GM18907 (cell line): ENCODE results near the gene TCF7L2.

Experiments
- ATAC-seq: cut with Tn5 transposase; IDR thresholded peaks from one replicate; pipeline ENCODE4 v1.9.1; 2021; ENCODE audit warnings: mild to moderate bottlenecking, moderate library complexity; ENCODE audit not compliant: unreplicated experiment

Gene TCF7L2

DNA sequence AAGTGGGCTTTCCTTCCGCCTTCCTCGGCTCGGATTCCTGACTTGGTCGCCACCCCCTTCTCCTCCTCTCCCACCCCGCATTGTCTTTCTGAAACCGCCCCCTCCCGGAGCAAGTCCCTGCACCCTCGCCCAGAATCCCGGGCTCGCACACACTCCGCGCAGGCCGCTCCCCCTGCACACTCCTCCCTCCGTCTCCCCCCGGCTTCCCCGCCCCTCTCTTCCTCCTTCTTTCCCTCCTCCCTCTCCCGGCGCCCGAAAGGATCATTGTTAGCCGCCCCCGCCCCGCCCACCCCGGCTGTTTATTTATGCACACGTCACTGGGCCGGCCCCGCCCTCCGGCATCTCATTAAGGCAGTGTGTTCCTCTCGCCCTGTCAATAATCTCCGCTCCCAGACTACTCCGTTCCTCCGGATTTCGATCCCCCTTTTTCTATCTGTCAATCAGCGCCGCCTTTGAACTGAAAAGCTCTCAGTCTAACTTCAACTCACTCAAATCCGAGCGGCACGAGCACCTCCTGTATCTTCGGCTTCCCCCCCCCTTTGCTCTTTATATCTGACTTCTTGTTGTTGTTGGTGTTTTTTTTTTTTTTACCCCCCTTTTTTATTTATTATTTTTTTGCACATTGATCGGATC lies at the start of gene TCF7L2:
TSS of gene TCF7L2 (plus strand) at position 373 of the 633 bp plus-strand sequence. CDS start 510 bp downstream, outside the sequence.
- ATAC-seq = peak; percentile 58

GRCh38 chr10:112902730-112903129 lies 47.3 kb upstream of the TCF7L2 start:
- no peak for ATAC-seq

DNA sequence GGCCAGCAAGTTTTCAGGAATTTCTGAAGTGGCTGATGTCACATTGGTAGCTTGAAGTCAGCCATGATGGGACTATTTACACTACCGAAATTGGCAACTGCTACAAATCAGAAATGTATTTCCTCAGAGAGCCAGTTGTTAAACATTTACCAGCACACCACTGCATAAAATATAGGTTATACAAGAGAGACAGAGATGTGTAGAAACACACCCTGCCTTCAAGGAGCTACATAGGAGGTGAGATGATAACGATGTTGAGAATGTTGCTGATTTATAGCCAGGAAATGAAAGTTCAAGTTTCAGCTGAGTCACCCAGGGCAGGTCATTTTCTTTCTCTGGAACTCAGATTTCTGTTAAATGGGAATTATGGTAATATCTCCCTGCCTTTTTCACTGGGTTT lies 46.0 kb upstream of the TCF7L2 start:
- ATAC-seq = no peak

- ATAC-seq = no peak
Measured at GRCh38 chr10:112906945-112907344, 43.1 kb upstream of the TCF7L2 start.

GRCh38 chr10:112907893-112908292 lies 42.2 kb upstream of the TCF7L2 start:
- no peak for ATAC-seq

DNA sequence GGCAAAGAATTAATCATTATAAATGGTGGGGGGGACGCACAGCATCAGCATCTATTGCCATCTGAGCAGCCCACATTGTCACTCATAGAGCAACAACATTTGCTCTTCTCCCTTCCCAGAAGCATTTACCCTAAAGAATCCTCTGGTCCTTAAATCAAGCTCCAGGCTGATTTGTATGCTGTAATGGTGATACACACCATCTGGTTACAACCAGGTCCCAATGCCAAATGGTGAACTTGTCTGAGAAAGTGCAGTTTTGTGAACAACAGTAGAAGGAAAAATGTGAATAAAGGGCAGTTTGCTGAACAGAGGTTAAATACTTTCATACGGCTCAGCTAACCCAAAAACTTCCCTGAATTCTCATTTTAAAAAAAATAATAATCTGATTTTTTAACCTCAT lies 38.8 kb upstream of the TCF7L2 start:
- no peak for ATAC-seq

DNA sequence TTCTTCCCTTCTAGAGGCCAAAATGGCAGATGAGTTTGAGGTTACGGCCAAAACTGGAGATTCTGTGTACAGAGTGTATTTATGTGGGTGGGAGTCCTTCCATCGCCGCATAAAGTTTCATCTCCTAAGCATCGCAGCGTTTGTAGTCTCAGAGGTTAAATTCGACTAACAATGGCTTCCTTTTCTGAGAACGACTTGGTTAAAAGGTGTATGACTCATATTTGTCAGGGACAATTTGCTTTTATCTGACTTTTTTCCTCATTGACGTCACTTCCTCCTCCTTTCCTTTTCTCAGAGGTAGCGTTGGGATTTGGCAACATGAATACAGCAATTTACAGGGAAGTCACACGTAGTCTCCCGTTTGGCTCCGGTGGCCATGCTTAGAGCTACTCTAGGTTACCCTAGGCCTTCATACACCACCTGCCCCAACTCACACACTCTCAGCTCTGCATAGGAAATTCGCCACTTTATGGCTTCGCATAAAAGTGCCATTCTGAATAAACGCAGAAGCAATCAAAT lies 37.6 kb upstream of the TCF7L2 start:
- no peak for ATAC-seq

DNA sequence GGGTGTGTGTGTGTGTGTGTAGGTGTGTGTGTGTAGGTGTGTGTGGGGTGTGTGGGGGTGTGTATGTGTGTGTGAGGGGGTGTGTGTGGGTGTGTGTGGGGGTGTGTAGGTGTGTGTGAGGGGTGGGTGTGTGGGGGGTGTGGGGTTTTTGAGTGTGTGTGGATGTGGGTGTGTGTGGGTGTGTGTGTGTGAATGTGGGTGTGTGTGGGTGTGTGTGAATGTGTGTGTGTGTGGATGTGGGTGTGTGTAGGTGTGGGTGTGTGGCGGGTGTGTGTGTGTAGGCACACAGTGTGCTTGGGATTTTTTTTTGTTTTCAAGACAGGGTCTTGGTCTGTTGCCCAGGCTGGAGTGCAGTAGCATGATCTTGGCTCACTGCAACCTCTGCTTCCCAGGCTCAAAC lies 36.8 kb upstream of the TCF7L2 start:
- no peak for ATAC-seq

DNA sequence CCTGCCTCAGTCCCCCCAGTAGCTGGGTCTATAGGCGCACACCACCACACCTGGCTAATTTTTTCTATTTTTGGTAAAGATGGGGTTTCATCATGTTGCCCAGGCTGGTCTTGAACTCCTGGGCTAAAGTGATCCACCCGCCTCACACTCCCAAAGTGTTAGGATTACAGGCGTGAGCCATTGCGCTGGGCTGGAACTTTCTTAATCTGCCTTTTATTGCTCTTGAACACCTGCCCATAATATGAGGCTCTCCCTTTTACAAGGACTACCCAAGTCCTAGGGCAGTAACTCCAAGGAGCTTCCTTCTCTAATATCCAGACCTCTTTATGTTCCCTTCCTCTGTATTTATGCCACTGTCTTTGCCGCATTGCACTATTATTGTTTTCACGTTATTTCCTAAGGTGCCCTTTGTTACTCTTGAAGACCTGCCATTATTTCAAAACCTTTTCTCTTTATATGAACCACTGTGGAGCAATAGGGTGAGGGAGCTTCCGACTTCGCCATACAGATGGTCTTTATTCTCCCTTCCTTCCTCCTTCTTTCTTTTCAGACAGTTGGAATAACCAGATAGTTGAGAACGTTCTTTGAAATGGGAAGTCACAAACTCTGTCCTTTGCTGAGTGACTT lies 36.3 kb upstream of the TCF7L2 start:
- no peak for ATAC-seq

GRCh38 chr10:112914288-112914952 lies 35.6 kb upstream of the TCF7L2 start:
- ATAC-seq = no peak

DNA sequence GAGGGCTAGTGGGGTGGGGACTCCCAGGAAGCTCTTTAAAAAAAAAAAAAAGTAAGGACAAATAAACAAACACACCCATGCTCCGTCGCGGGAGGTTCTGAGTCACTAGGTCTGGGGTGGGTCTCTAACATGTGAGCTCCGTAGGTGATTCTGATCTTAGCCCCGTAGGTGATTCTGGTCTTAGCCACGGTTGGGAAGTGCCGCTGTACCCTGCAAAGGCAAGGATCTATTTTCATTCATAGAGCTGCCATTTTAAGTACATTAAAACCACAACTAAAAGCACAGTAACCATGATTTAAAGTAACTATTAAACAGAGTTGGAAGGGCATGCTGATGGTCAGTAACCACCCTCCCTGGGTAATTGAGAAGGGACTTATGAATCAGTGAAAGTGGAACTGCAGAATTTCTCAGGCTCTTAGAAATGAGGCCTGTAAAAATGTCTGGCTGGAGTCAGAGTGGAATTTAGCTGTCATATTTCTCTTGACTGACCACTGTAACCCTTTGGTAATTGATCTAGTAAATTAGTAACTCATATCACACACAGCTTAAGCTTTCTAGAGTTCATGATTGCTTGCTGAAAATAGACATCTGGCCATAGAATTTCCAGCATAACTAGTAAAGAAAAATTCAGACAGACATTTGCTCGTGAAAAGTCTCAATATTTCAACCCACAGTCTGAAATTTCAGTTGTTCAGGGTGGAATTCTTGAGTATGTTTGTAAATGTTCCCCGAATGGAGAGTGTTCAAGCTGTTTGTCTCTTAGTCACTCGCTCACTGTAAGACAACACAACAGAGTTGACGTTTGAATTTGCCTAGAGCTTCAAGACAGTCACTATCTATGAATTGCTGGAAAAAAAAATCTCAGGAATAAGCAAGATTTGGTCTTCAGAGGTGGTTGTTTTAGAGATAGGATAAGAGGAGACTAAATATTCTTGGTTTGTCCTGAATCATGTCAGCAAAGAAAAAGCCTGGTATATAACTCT lies 34.2 kb upstream of the TCF7L2 start:
- ATAC-seq = peak; percentile 90

GRCh38 chr10:112917681-112918080 lies 32.4 kb upstream of the TCF7L2 start:
- ATAC-seq = no peak

DNA sequence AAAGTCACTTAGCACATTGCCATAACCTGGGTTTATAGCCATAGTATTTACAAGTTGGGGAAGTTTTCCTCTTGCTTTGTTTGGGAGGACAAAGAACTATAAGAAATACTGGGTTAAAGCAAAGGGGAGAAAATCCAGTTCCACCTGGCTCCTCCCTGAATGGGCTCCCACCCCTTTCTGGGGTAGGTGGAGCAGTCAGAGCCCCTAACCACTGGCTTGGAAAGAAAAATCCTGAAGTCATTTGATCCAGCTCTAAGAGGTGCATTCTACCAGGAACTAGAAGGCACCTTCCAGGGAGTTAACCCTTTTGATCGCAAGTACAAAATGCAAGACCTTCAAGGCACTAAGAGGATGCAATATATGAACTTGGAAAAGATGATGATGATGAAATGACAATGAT lies 31.3 kb upstream of the TCF7L2 start:
- ATAC-seq = no peak

- no peak for ATAC-seq
Measured at GRCh38 chr10:112919721-112920120, 30.3 kb upstream of the TCF7L2 start.

DNA sequence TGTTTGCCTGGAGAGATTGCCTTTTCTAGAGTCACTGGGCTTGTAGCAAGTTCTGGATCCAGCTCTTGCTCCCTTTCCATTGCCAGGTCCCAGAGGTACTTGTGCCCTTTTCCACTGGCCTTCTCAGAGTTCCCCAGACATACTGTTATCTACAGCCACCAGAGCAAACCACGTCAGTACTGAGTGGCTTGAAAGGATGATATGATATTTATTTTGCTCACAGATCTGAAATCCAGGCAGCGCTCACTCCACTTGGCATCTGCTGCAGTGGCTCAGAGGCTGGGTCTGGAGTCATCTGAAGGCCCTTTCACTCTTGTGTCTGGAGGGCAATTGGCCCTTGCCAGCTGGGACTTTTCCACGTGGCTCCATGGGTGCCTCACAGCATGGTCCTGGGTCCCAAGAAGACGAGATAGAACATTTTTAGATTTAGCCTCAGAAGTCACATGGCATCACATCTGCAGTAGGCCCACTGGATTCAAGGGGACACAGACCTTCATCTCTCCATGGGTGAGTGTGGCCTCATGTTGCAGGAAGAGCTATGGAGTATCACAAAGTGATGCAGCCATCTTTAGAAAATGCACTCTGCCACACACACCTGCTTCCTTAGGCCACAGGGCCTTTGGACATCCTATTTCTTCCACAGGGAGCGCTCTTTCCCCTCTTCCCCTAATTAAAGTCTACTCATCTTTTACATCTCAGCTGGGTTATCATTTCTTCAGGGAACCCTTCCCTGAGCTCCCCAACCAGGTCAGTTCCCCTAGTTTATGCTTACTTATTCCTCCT lies 22.9 kb upstream of the TCF7L2 start:
- ATAC-seq = no peak

DNA sequence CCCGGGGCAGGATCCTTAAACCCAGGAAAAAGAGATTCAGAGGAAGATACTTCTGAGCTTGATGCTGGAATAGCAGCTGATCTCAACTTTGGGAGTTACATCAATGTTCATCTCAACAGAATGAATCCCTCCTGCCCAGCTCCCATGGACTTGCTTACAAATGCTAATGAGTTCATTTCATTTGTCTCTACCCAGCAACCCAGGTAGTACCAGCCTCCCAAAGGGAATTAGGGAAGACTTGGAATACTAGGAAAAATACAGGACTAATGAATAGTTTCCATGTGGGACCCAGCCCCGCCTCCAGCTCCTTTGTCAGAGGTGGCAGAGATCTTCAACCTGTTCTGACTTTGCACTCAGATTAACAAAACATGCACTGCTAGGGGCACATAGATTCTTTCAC lies 22.1 kb upstream of the TCF7L2 start:
- ATAC-seq = no peak

GRCh38 chr10:112932658-112933057 lies 17.4 kb upstream of the TCF7L2 start:
- no peak for ATAC-seq

DNA sequence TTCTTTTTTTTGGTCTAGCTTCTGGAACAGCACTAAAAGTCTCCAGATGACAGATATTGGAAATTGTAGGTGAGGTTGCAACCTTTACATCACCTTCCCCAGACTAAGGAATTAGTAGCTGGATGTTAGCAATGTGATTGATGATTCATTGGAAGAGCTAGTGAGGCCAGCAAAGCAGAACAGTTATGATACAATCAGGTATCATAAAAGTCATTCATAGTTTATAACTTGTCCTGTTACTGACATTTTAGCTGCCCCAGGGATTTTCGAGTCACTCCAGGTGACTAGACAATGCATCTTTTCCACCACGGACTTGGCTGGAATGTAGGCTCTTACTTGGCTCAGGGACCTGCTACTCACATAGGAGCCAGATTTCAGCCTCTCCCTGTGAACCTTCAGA lies 15.9 kb upstream of the TCF7L2 start:
- ATAC-seq = no peak

- no peak for ATAC-seq
Measured at GRCh38 chr10:112938808-112939482, 11.1 kb upstream of the TCF7L2 start.

DNA sequence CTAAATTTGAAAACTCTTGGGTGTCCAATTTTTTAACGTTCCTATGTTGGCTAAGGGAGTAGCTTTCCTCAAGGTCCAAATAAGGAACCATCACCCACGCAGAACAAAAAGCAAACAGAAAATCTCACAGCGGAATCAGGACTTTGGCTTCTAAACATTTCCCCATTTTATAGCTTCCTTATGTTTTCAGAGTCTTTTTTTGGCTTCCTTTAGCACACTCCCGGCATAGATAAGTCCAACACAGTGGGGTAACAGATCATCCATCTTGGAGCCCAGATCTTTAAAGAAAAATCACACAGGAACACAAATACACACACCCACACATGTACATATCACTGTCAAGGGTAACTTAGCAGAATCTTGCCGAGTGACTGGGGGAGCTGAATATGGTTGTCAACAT lies 4.2 kb upstream of the TCF7L2 start:
- ATAC-seq = no peak
